Esophagus squamous epithelium (tissue), 4 donors: ENCODE measurements around the gene SLC29A4.

ENCODE experiments used
- POLR2A ChIP-seq, 4 donors: fragments of 450-650 bp; IDR thresholded peaks; one replicate each; pipeline ENCODE4 v1.6.1; 2017; ENCODE audit warnings: antibody characterized with exemption in 4 of 4, mild to moderate bottlenecking in 4 of 4, moderate library complexity in 3 of 4
- TF ChIP-seq, protein P1 (sequence below), 6 experiments: fragments of 450-650 bp in 4 of 6; fragments of 200-600 bp in 2 of 6; sonication (generic) in 2 of 6; IDR thresholded peaks; one replicate each; pipeline ENCODE4 v1.5.1; 2016 to 2019; ENCODE audit warnings: antibody characterized with exemption in 6 of 6, mild to moderate bottlenecking in 4 of 6, moderate library complexity in 4 of 6

DNA sequence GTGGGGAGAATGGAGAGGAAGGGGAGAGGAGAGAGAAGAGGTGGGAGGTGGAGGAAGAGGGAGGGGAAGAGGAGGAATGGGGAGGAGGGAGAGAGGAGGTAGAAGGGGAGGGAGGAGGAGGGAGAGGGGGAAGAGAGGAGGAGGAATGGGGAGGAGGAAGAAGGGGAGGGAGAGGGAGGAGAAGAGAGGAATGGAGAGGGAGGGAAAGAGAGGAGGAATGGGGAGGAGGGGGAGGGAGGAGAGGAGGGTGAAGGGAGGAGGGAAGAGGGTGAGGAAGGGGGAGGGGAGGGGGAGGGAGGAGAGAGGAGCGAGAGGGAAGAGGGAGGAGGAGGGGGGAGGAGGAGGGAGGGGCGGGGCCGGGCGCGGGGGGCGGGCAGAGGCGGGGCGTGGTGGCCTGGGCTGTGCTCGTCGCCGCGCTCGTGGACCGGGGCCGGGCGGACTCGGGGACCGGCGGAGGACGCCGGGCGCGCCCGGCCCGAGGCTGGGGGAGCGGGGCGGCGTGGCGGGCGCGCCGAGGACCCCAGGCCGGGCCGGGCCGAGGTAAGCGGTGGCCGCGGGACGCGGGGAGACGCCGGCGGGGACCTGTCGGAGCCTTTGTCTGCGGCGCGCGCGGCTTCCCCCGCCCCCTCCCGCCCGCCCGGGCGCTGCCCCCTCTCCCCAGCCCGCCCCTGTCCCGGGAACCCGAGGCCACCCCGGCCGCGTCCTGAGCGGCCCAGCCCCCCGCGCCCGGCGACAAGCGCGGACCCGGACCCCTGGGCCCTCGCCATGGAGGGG is at the start of gene SLC29A4:
- no peak for TF ChIP-seq POLR2A (IDR thresholded peaks at IDR 0.05)
- TF ChIP-seq, protein P1, sequence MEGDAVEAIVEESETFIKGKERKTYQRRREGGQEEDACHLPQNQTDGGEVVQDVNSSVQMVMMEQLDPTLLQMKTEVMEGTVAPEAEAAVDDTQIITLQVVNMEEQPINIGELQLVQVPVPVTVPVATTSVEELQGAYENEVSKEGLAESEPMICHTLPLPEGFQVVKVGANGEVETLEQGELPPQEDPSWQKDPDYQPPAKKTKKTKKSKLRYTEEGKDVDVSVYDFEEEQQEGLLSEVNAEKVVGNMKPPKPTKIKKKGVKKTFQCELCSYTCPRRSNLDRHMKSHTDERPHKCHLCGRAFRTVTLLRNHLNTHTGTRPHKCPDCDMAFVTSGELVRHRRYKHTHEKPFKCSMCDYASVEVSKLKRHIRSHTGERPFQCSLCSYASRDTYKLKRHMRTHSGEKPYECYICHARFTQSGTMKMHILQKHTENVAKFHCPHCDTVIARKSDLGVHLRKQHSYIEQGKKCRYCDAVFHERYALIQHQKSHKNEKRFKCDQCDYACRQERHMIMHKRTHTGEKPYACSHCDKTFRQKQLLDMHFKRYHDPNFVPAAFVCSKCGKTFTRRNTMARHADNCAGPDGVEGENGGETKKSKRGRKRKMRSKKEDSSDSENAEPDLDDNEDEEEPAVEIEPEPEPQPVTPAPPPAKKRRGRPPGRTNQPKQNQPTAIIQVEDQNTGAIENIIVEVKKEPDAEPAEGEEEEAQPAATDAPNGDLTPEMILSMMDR (IDR thresholded peaks at IDR 0.05), result no peak
